HG02973 (cell line): Measurements from ENCODE around the gene LSM14A.
"Not testable (repeated sequence)": the region's sequence is repeated elsewhere in the genome, so short reads cannot be mapped to it uniquely, and the experiment has no call there.

Experiments
- ATAC-seq: cut with Tn5 transposase; IDR thresholded peaks from one replicate; pipeline ENCODE4 v1.9.1; 2021; ENCODE audit warnings: moderate library complexity; ENCODE audit not compliant: unreplicated experiment

LSM14A gene

GRCh38 chr19:34226036-34226435 lies 53.7 kb downstream of the LSM14A start:
- no peak for ATAC-seq

- ATAC-seq: no peak
These were observed 56.0 kb downstream of the LSM14A start for GRCh38 chr19:34228347-34228746.

GRCh38 chr19:34228762-34229161 lies 56.5 kb downstream of the LSM14A start:
- ATAC-seq: no peak

GRCh38 chr19:34229721-34230120 lies 57.4 kb downstream of the LSM14A start:
- no peak for ATAC-seq

- ATAC-seq: no peak
These were observed 58.5 kb downstream of the LSM14A start for GRCh38 chr19:34230820-34231219.

- ATAC-seq: no peak
These were observed 59.1 kb downstream of the LSM14A start for GRCh38 chr19:34231439-34231838.

GRCh38 chr19:34232566-34233481 lies 60.5 kb downstream of the LSM14A start:
- ATAC-seq: no peak

- no peak for ATAC-seq
These were observed 63.2 kb downstream of the LSM14A start for GRCh38 chr19:34235425-34235940.

GRCh38 chr19:34236035-34236987 lies 64.0 kb downstream of the LSM14A start:
- no peak for ATAC-seq

- ATAC-seq: no peak
These were observed 65.0 kb downstream of the LSM14A start for GRCh38 chr19:34237283-34237682.

GRCh38 chr19:34237939-34238338 lies 65.6 kb downstream of the LSM14A start:
- no peak for ATAC-seq

GRCh38 chr19:34241513-34242337 lies 69.4 kb downstream of the LSM14A start:
- ATAC-seq: no peak

- not testable (repeated sequence) for ATAC-seq
These were observed 71.0 kb downstream of the LSM14A start for GRCh38 chr19:34243138-34243875.

- no peak for ATAC-seq
These were observed 71.7 kb downstream of the LSM14A start for GRCh38 chr19:34243876-34244578.

GRCh38 chr19:34244611-34245299 lies 72.5 kb downstream of the LSM14A start:
- no peak for ATAC-seq

GRCh38 chr19:34246340-34246739 lies 74.0 kb downstream of the LSM14A start:
- no peak for ATAC-seq

GRCh38 chr19:34248941-34249340 lies 76.6 kb downstream of the LSM14A start:
- ATAC-seq: no peak

GRCh38 chr19:34253167-34253566 lies 80.9 kb downstream of the LSM14A start:
- ATAC-seq: not testable (repeated sequence)

GRCh38 chr19:34253681-34254045 lies 81.4 kb downstream of the LSM14A start:
- ATAC-seq: not testable (repeated sequence)
